Fibroblast of villous mesenchyme (primary cell): ENCODE measurements around the gene SORCS2. TPM values are rescaled to one million over a fixed set of nuclear protein-coding genes. Genes with fewer than 3 reads are reported as not detected.
A peak's percentile ranks its signal among the peaks of the same experiment; 100 is the strongest.

Experiments
- DNase-seq: peaks from one replicate; pipeline ENCODE4 v3.0.0-alpha.2; 2010; ENCODE audit warnings: low read depth
- H3K4me3 ChIP-seq: 2 replicates; pipeline ENCODE4 v1.5.1; 2011; ENCODE audit warnings: low read depth, mild to moderate bottlenecking, low read length
- total RNA-seq: library from RNA; depleted of rRNA; stranded (reverse); fragments of >200 nt; gene quantifications from 2 replicates; pipeline ENCODE4 v1.2.3, GENCODE V29; 2012
- TF ChIP-seq, protein P1 (sequence below): IDR thresholded peaks from 2 replicates; pipeline ENCODE4 v1.5.1; 2012; ENCODE audit warnings: low read depth, mild to moderate bottlenecking, low read length; ENCODE audit not compliant: insufficient read depth

Gene SORCS2
- total RNA-seq, 1 donor, result under 0.01 TPM

DNA sequence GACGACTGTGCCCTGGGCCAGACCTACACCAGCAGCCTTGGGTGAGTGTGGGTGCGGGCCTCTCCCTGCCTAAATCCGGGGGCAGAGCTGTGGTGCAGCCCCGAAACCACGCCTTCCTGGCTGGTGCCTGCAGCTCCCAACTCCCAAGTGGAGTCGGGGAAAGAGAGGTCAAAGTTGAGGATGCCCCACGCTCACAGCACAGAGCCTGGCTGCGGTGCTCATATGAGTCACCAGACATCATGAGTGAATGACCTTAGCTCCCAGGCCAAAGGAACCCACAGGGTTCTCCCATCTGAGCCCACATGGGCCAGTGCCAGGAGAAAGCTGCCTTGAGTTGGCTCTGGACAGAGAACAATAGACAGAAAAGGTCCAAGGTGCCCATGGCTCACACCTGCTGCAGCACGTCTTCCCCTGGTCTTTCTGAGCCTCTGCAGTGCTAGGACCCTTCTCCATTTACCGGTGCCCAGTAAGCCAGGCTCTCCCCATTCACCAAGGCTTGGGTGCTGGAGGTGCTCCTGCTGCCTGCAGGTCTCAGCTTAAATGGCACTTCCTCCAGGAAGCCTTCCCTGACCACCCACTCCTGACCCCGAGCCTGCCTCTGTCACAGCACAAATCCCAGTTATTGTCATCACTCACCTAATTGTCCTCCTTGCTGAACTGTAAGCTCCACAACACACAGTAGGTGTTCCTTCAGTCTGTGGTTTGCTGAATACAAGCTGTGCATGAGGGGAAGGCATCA lies 523.1 kb downstream of the SORCS2 start:
- DNase-seq, result no peak
- H3K4me3 ChIP-seq, result no peak overlapping the region
- TF ChIP-seq, protein P1, sequence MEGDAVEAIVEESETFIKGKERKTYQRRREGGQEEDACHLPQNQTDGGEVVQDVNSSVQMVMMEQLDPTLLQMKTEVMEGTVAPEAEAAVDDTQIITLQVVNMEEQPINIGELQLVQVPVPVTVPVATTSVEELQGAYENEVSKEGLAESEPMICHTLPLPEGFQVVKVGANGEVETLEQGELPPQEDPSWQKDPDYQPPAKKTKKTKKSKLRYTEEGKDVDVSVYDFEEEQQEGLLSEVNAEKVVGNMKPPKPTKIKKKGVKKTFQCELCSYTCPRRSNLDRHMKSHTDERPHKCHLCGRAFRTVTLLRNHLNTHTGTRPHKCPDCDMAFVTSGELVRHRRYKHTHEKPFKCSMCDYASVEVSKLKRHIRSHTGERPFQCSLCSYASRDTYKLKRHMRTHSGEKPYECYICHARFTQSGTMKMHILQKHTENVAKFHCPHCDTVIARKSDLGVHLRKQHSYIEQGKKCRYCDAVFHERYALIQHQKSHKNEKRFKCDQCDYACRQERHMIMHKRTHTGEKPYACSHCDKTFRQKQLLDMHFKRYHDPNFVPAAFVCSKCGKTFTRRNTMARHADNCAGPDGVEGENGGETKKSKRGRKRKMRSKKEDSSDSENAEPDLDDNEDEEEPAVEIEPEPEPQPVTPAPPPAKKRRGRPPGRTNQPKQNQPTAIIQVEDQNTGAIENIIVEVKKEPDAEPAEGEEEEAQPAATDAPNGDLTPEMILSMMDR, result no peak

DNA sequence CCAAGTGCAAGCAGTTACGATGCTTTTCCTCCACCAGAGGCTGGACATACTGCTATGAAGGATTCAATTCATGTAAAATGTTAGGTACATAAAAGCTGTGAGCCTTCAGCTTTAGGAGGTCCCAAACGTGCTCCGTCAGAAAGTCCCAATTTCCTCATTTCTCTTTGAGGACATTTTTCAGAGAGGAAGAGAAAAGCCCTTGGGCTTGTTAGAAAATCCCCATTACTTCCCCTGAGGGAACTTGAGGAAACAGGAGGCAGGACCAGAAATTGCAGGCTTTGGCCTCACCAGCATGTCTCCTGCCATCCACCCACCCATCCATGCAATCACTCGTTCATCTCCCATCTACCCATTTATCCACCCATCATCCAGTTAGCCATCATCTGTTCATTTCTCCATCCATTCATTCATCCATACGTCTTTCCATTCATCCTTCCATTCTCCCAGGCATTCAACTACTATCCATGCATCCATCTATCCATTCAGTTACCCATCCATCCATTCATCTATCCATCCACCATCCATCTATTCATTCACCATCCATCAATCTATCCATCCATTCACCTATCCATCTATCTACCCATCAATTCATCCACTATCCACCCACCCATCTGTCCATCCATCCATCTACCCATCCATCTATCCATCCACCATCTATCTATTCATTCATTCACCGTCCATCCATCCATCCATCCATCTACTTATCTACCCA lies 523.8 kb downstream of the SORCS2 start:
- TF ChIP-seq, protein P1, result no peak
- no peak overlapping the region for H3K4me3 ChIP-seq
- DNase-seq, result no peak

DNA sequence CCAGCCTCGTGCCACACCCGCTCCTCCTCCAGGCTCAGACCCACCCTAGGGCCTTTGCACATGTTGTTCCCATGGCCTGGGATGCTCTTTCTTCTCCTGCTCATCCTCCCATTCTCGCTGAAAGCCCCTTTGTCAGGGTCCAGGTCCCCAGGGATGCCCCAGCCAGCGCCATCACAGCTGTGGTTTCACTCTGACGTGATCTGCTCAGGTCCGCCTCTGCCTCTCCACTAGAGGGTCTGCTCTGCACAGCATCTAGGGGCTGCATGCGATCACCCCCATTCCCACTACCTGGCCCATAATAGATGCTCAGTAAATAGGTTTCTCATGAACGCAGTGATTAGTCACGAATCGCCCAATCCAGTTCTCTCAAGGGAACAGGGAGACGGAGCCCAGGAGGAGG lies 524.8 kb downstream of the SORCS2 start:
- TF ChIP-seq, protein P1, result no peak
- no peak for DNase-seq

DNA sequence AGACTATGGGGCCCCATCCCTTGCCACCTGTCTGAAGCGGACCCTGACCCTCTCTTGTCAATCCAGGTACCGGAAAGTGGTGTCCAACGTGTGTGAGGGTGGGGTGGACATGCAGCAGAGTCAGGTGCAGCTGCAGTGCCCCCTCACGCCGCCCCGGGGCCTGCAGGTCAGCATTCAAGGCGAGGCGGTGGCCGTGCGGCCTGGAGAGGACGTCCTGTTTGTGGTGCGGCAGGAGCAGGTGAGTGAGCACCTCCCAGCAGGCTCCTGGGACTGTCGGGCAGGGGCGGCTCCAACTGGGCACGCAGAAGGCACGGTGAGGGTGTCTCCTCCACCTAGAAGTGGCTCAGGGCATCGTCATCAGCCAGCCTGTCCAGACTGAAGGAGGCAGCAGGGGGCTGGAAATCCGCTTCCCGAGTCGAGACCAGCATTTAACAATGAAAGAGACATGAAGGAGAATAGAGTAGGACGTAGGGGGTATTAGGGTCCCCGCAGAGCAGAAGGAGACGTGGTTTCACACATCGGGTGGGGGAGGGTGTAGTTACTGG lies 525.7 kb downstream of the SORCS2 start:
- H3K4me3 ChIP-seq, result no peak overlapping the region
- TF ChIP-seq, protein P1, result no peak
- no peak for DNase-seq

More for the DNA sequence above, 524.8 kb downstream of the SORCS2 start:
- no peak overlapping the region for H3K4me3 ChIP-seq

DNA sequence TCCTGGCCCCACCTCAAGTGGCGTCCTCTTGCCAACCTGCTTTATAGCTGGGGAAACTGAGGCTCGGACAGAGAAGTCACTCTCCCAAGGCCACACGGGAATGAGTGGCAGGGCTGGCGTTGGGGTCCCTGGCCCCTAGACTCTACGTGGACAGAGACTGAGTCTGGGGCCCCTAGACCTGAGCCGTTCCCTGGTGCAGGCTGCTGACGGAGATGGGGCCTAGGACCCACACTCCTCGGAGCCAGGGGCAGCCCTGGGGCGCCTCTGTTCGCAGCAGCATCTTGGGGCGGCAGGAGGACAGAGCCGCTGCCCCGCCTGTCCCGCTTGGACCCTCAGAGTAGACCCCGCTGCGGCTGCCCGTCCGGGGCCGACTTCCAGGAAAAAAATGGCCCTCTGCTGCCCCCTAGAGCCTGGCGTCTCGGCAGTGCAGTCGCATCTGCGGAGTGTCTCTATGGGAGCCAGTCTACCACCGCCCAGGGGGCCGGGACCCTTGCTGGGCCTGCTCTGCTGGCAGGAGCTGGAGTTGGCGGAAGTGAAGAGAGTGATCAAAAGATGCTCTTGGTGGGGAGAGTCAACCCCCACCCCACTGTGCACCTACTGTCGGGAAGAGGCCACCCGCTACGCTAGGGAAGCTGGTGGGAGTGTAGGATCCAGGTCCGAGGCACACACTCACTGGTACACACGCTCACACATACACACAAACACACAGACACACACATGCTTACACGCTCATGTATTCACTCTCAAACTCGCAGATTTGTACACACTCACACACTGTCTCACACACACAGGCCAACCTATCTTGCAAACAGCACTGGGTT lies 527.2 kb downstream of the SORCS2 start:
- TF ChIP-seq, protein P1, result peak; percentile 78
- H3K4me3 ChIP-seq, result no peak overlapping the region
- DNase-seq, result peak; percentile 36

DNA sequence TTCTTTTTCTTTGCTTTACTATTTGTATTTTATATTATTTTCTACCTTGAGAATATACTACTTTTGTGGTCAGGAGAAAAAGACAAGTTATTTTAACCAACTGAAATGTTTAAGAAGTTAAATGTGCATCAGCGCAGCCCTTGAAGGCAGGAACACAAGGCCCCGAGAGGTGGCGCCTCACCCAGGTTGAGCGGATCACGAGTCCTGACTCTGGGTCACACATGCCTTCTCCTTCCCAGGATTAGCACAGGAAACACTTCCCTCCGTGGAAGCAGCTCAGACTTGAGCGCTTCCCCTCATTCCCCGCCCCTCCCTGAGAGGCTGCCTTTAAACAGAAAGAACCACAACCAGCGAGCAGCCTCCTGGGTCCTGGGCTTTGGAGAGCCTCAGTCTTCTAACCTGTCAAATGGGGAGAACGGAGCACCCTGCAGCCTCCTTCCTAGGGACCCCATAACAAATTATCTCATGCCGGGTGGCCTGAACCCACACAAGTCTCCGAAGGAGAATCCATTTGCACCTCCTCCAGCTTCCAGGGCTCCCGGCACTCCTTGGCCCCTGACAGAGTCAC lies 529.7 kb downstream of the SORCS2 start:
- no peak overlapping the region for H3K4me3 ChIP-seq
- peak; percentile 28 for DNase-seq
- TF ChIP-seq, protein P1, result peak; percentile 45
